HEK293T (cell line): ENCODE data around the gene FTO.
A peak's percentile ranks its signal among the peaks of the same experiment; 100 is the strongest.

Experiments
- CTCF ChIA-PET: fragments of 350-600 bp; formaldehyde crosslinking; extraction: SDS; loops from one replicate; lab custom pipeline; 2021; ENCODE audit warnings: antibody characterized with exemption, inconsistent platforms; lab: Yijun Ruan, JAX
- POLR2A ChIA-PET: fragments of 350-600 bp; formaldehyde crosslinking; extraction: SDS; loops from one replicate; lab custom pipeline; 2020; ENCODE audit warnings: antibody characterized with exemption, inconsistent platforms; lab: Yijun Ruan, JAX
- DNase-seq: peaks from one replicate; pipeline ENCODE4 v3.0.0; 2012; ENCODE audit warnings: mixed read lengths; ENCODE audit errors: extremely low spot score
- ARNT ChIP-seq: fragments of 450-650 bp; IDR thresholded peaks from 2 replicates; pipeline ENCODE4 v1.6.1; 2017; ENCODE audit warnings: mild to moderate bottlenecking
- BHLHE40 ChIP-seq: fragments of 450-650 bp; IDR thresholded peaks from 2 replicates; pipeline ENCODE4 v1.6.1; 2016; ENCODE audit warnings: mild to moderate bottlenecking, moderate library complexity, borderline replicate concordance
- CTBP1 ChIP-seq: fragments of 450-650 bp; IDR thresholded peaks from 2 replicates; pipeline ENCODE4 v1.6.1; 2016; ENCODE audit warnings: borderline replicate concordance
- ELF4 ChIP-seq: fragments of 450-650 bp; IDR thresholded peaks from 2 replicates; pipeline ENCODE4 v1.6.1; 2017; ENCODE audit warnings: antibody characterized with exemption
- FOXA1 ChIP-seq: fragments of 450-650 bp; IDR thresholded peaks from 2 replicates; pipeline ENCODE4 v1.6.1; 2016; ENCODE audit warnings: mild to moderate bottlenecking
- FOXK2 ChIP-seq: fragments of 450-650 bp; IDR thresholded peaks from 2 replicates; pipeline ENCODE4 v1.6.1; 2016; ENCODE audit warnings: mild to moderate bottlenecking
- FOXM1 ChIP-seq: fragments of 450-650 bp; IDR thresholded peaks from 2 replicates; pipeline ENCODE4 v1.6.1; 2017; ENCODE audit warnings: mild to moderate bottlenecking, borderline replicate concordance
- HDGF ChIP-seq: fragments of 450-650 bp; IDR thresholded peaks from 2 replicates; pipeline ENCODE4 v1.6.1; 2017; ENCODE audit warnings: antibody characterized with exemption, borderline replicate concordance
- L3MBTL2 ChIP-seq: fragments of 450-650 bp; conservative IDR thresholded peaks from 2 replicates; pipeline ENCODE4 v1.6.1; 2016; ENCODE audit warnings: mild to moderate bottlenecking
- LEF1 ChIP-seq: fragments of 450-650 bp; IDR thresholded peaks from 2 replicates; pipeline ENCODE4 v1.6.1; 2017; ENCODE audit warnings: mild to moderate bottlenecking, borderline replicate concordance
- NFRKB ChIP-seq: fragments of 450-650 bp; IDR thresholded peaks from 2 replicates; pipeline ENCODE4 v1.6.1; 2016; ENCODE audit warnings: mild to moderate bottlenecking, moderate library complexity
- PKNOX1 ChIP-seq: fragments of 450-650 bp; IDR thresholded peaks from 2 replicates; pipeline ENCODE4 v1.6.1; 2016
- SP1 ChIP-seq: fragments of 450-650 bp; IDR thresholded peaks from 2 replicates; pipeline ENCODE4 v1.6.1; 2017
- SUZ12 ChIP-seq: fragments of 450-650 bp; IDR thresholded peaks from 2 replicates; pipeline ENCODE4 v1.6.1; 2016; ENCODE audit warnings: mild to moderate bottlenecking
- TARDBP ChIP-seq: fragments of 450-650 bp; IDR thresholded peaks from 2 replicates; pipeline ENCODE4 v1.6.1; 2016
- ZNF384 ChIP-seq: fragments of 450-650 bp; IDR thresholded peaks from 2 replicates; pipeline ENCODE4 v1.6.1; 2016

FTO gene

GRCh38 chr16:53730693-53731092 is 26.7 kb downstream of the FTO start:
- POLR2A ChIA-PET, result no interaction called here
- TF ChIP-seq FOXM1, result no peak
- no peak for TF ChIP-seq SP1
- TF ChIP-seq ZNF384, result no peak
- no peak for TF ChIP-seq FOXA1
- TF ChIP-seq CTBP1, result no peak
- TF ChIP-seq ARNT, result no peak
- no peak for TF ChIP-seq HDGF
- no peak for TF ChIP-seq SUZ12
- no peak for TF ChIP-seq ELF4
- no peak for DNase-seq
- CTCF ChIA-PET, result no interaction called here

- DNase-seq, result no peak
- POLR2A ChIA-PET, result no interaction called here
- TF ChIP-seq L3MBTL2, result no peak
- TF ChIP-seq FOXM1, result no peak
- TF ChIP-seq ZNF384, result no peak
- no peak for TF ChIP-seq NFRKB
- TF ChIP-seq ELF4, result no peak
- no peak for TF ChIP-seq LEF1
- TF ChIP-seq SP1, result no peak
- no peak for TF ChIP-seq FOXK2
- no peak for TF ChIP-seq SUZ12
- TF ChIP-seq TARDBP, result no peak
- TF ChIP-seq PKNOX1, result no peak
- no peak for TF ChIP-seq CTBP1
- TF ChIP-seq ARNT, result no peak
- no peak for TF ChIP-seq FOXA1
- CTCF ChIA-PET, result no interaction called here
These were observed 28.5 kb downstream of the FTO start for GRCh38 chr16:53732296-53732929.

GRCh38 chr16:53734908-53735307 is 31.0 kb downstream of the FTO start:
- DNase-seq, result no peak
- CTCF ChIA-PET, result interaction anchor here (0.5 to 1.5 kb wide), 2 partner anchors 8 to 44 kb away, joined by 3 to 5 read pairs; no protein-coding TSS in a partner anchor
- POLR2A ChIA-PET, result no interaction called here
- TF ChIP-seq FOXA1 (no peak), PKNOX1 (no peak), CTBP1 (no peak), HDGF (no peak), TARDBP (no peak), NFRKB (no peak), FOXK2 (no peak), ELF4 (no peak), FOXM1 (no peak), ZNF384 (no peak), ARNT (no peak), LEF1 (no peak), BHLHE40 (no peak), L3MBTL2 (no peak), SUZ12 (no peak), SP1 (no peak)

- ChIA-PET POLR2A (no interaction called here), CTCF (interaction anchor here (0.7 kb wide), 1 partner anchor 190 kb away, joined by 3 read pairs; no protein-coding TSS in a partner anchor)
- no peak for DNase-seq
- TF ChIP-seq SUZ12 (no peak), FOXM1 (no peak), HDGF (no peak), FOXK2 (no peak), PKNOX1 (peak; percentile 63), LEF1 (no peak), ZNF384 (no peak), CTBP1 (no peak)
These were observed 32.3 kb downstream of the FTO start for GRCh38 chr16:53736297-53736696.

GRCh38 chr16:53737552-53737951 is 33.6 kb downstream of the FTO start:
- peak; percentile 42 for DNase-seq
- no peak for TF ChIP-seq ZNF384
- TF ChIP-seq L3MBTL2, result no peak
- no peak for TF ChIP-seq TARDBP
- no peak for TF ChIP-seq BHLHE40
- no peak for TF ChIP-seq NFRKB
- TF ChIP-seq PKNOX1, result peak; percentile 51; the same call in 1 of the 2 replicates
- TF ChIP-seq ELF4, result no peak
- TF ChIP-seq SP1, result no peak
- TF ChIP-seq FOXM1, result no peak
- no peak for TF ChIP-seq FOXA1
- TF ChIP-seq CTBP1, result peak; percentile 88
- TF ChIP-seq SUZ12, result no peak
- TF ChIP-seq HDGF, result no peak
- TF ChIP-seq FOXK2, result no peak
- TF ChIP-seq ARNT, result no peak
- no peak for TF ChIP-seq LEF1
- ChIA-PET CTCF (no interaction called here), POLR2A (no interaction called here)

GRCh38 chr16:53740476-53740875 is 36.5 kb downstream of the FTO start:
- TF ChIP-seq BHLHE40 (no peak), ELF4 (no peak), PKNOX1 (peak; percentile 21; the same call in 1 of the 2 replicates), SP1 (no peak), FOXM1 (no peak), LEF1 (no peak), NFRKB (no peak)
- no peak for DNase-seq
- POLR2A ChIA-PET, result no interaction called here
- CTCF ChIA-PET, result interaction anchor here (0.5 to 0.7 kb wide), 3 partner anchors 193 to 503 kb away, joined by 3 read pairs; no protein-coding TSS in a partner anchor
